Daoy (cell line): ENCODE results near the gene INPP4A. TPM values are rescaled to one million over a fixed set of nuclear protein-coding genes. Genes with fewer than 3 reads are reported as not detected.

Experiments
- DNase-seq: peaks from one replicate; pipeline ENCODE4 v3.0.0-alpha.2; 2015; ENCODE audit warnings: low read depth
- total RNA-seq: library from RNA; depleted of rRNA; stranded (reverse); fragments of >200 nt; shearing (Covaris generic); gene quantifications from 2 replicates; pipeline ENCODE4 v1.2.3, GENCODE V29; 2014

The INPP4A gene
- total RNA-seq, 1 experiment from 2014 or later: 10.1 TPM

- no peak for DNase-seq
Observed at GRCh38 chr2:98460573-98461497, 16.2 kb downstream of the INPP4A start.

- no peak for DNase-seq
Observed at GRCh38 chr2:98461498-98462049, 16.9 kb downstream of the INPP4A start.

GRCh38 chr2:98463081-98463481, 18.4 kb downstream of the INPP4A start:
- no peak for DNase-seq

GRCh38 chr2:98463551-98463971, 18.9 kb downstream of the INPP4A start:
- no peak for DNase-seq

- DNase-seq: no peak
Observed at GRCh38 chr2:98463988-98464771, 19.5 kb downstream of the INPP4A start.

- DNase-seq: peak; percentile 32
Observed at GRCh38 chr2:98464772-98465310, 20.2 kb downstream of the INPP4A start.

GRCh38 chr2:98465456-98466226, 21.0 kb downstream of the INPP4A start:
- DNase-seq: peak; percentile 85

GRCh38 chr2:98467082-98467536, 22.5 kb downstream of the INPP4A start:
- DNase-seq: no peak

- no peak for DNase-seq
Observed at GRCh38 chr2:98467652-98468051, 23.0 kb downstream of the INPP4A start.

GRCh38 chr2:98468621-98469236, 24.1 kb downstream of the INPP4A start:
- peak; percentile 64 for DNase-seq

GRCh38 chr2:98469862-98470544, 25.3 kb downstream of the INPP4A start:
- DNase-seq: no peak

GRCh38 chr2:98470851-98471255, 26.2 kb downstream of the INPP4A start:
- no peak for DNase-seq

GRCh38 chr2:98471402-98472131, 26.9 kb downstream of the INPP4A start:
- no peak for DNase-seq

GRCh38 chr2:98472132-98472650, 27.5 kb downstream of the INPP4A start:
- DNase-seq: no peak

- no peak for DNase-seq
Observed at GRCh38 chr2:98472961-98473746, 28.5 kb downstream of the INPP4A start.

GRCh38 chr2:98473995-98474780, 29.5 kb downstream of the INPP4A start:
- DNase-seq: no peak

GRCh38 chr2:98474979-98475632, 30.4 kb downstream of the INPP4A start:
- no peak for DNase-seq
